ENCODE measurements around the gene IL20. TPM values are rescaled to one million over a fixed set of nuclear protein-coding genes. Genes with fewer than 3 reads are reported as not detected.
A peak's percentile ranks its signal among the peaks of the same experiment; 100 is the strongest.

Gene IL20
- total and polyA plus RNA-seq, 2 experiments from 2014 or later: not detected

GRCh38 chr1:206891412-206891811 is 26.0 kb downstream of the IL20 start:
- WGBS, 2 experiments (ENCODE audit: low coverage in 1 of 2, low lambda C conversion rate in 2 of 2, missing lambda C conversion rate in 2 of 2): 83 to 100% methylated on average over 1 of the region's 1 CpG
- H3K4me3 ChIP-seq: no peak overlapping the region
- peak; percentile 32 for DNase-seq
- no peak for TF ChIP-seq EZH2phosphoT487 (IDR thresholded peaks at IDR 0.05; ENCODE audit: insufficient read depth, low read depth)
- TF ChIP-seq EZH2 (IDR thresholded peaks at IDR 0.05; ENCODE audit: insufficient read depth, poor library complexity, severe bottlenecking): no peak
- H3F3A ChIP-seq (ENCODE audit: insufficient read depth): peaks cover 23% of the 10 kb centered on the region
- no peak overlapping the region for H3K4me2 ChIP-seq (ENCODE audit: unreplicated experiment)
- no peaks in the 10 kb centered on the region for H3K27me3 ChIP-seq (replicated peaks; ENCODE audit: insufficient read depth)
- peaks cover 46% of the 10 kb centered on the region for H3K4me1 ChIP-seq (ENCODE audit: insufficient read depth)
- H4K20me1 ChIP-seq (ENCODE audit: insufficient read depth): no peaks in the 10 kb centered on the region
- peak overlapping the region; percentile 78; the same call in 1 of the 2 replicates for H3K27ac ChIP-seq
- no peaks in the 10 kb centered on the region for H3K9me3 ChIP-seq (ENCODE audit: low read depth)
- H3K79me2 ChIP-seq (ENCODE audit: insufficient read depth): no peaks in the 10 kb centered on the region
- in situ Hi-C loops (cut with MboI): no loop called here
- H3K9me2 ChIP-seq (ENCODE audit: insufficient read depth): no peaks in the 10 kb centered on the region
- no peaks in the 10 kb centered on the region for H3K36me3 ChIP-seq (ENCODE audit: low read depth)
- H2AFZ ChIP-seq: no peak overlapping the region
- H3K9ac ChIP-seq: peak overlapping the region; percentile 57; the same call in 1 of the 2 replicates

- Histone ChIP-seq H3K9me3 (ENCODE audit: low read depth) (no peaks in the 10 kb centered on the region), H3F3A (ENCODE audit: insufficient read depth) (peaks cover 28% of the 10 kb centered on the region), H3K27me3 (replicated peaks; ENCODE audit: insufficient read depth) (no peaks in the 10 kb centered on the region), H3K9me2 (ENCODE audit: insufficient read depth) (no peaks in the 10 kb centered on the region), H3K9ac (0 out of 2 replicates have a peak overlapping the region, but pooled peaks have one; percentile 10), H4K20me1 (ENCODE audit: insufficient read depth) (no peaks in the 10 kb centered on the region), H3K27ac (peak overlapping the region; percentile 49), H2AFZ (no peak overlapping the region), H3K4me1 (ENCODE audit: insufficient read depth) (peaks cover 56% of the 10 kb centered on the region), H3K36me3 (ENCODE audit: low read depth) (no peaks in the 10 kb centered on the region), H3K79me2 (ENCODE audit: insufficient read depth) (no peaks in the 10 kb centered on the region), H3K4me3 (no peak overlapping the region), H3K4me2 (ENCODE audit: unreplicated experiment) (peak overlapping the region; percentile 22)
- WGBS, 2 experiments (ENCODE audit: low coverage in 1 of 2, low lambda C conversion rate in 2 of 2, missing lambda C conversion rate in 2 of 2): 56 to 58% methylated on average over 3 of the region's 3 CpGs
- TF ChIP-seq EZH2phosphoT487 (IDR thresholded peaks at IDR 0.05; ENCODE audit: insufficient read depth, low read depth) (no peak), EZH2 (IDR thresholded peaks at IDR 0.05; ENCODE audit: insufficient read depth, poor library complexity, severe bottlenecking) (no peak)
- in situ Hi-C loops (cut with MboI): no loop called here
- peak; percentile 75 for DNase-seq
These were observed 27.0 kb downstream of the IL20 start for GRCh38 chr1:206892351-206892984.

- Histone ChIP-seq H3K27ac (no peak overlapping the region), H4K20me1 (ENCODE audit: insufficient read depth) (no peaks in the 10 kb centered on the region), H3K9me3 (ENCODE audit: low read depth) (no peaks in the 10 kb centered on the region), H3K36me3 (ENCODE audit: low read depth) (no peaks in the 10 kb centered on the region), H3K4me3 (no peak overlapping the region), H2AFZ (no peak overlapping the region), H3K9ac (no peak overlapping the region), H3K27me3 (replicated peaks; ENCODE audit: insufficient read depth) (no peaks in the 10 kb centered on the region), H3K4me2 (ENCODE audit: unreplicated experiment) (no peak overlapping the region), H3K79me2 (ENCODE audit: insufficient read depth) (no peaks in the 10 kb centered on the region), H3K4me1 (ENCODE audit: insufficient read depth) (peaks cover 64% of the 10 kb centered on the region), H3K9me2 (ENCODE audit: insufficient read depth) (no peaks in the 10 kb centered on the region), H3F3A (ENCODE audit: insufficient read depth) (peaks cover 31% of the 10 kb centered on the region)
- in situ Hi-C loops (cut with MboI): no loop called here
- no peak for DNase-seq
- WGBS, 2 experiments (ENCODE audit: low coverage in 1 of 2, low lambda C conversion rate in 2 of 2, missing lambda C conversion rate in 2 of 2): 96 to 98% methylated on average over 2 of the region's 2 CpGs
- TF ChIP-seq EZH2 (IDR thresholded peaks at IDR 0.05; ENCODE audit: insufficient read depth, poor library complexity, severe bottlenecking): no peak
- TF ChIP-seq EZH2phosphoT487 (IDR thresholded peaks at IDR 0.05; ENCODE audit: insufficient read depth, low read depth): no peak
These were observed 28.0 kb downstream of the IL20 start for GRCh38 chr1:206893380-206893779.

- in situ Hi-C loops (cut with MboI): no loop called here
- Histone ChIP-seq H3F3A (ENCODE audit: insufficient read depth) (peaks cover 31% of the 10 kb centered on the region), H3K4me1 (ENCODE audit: insufficient read depth) (peaks cover 65% of the 10 kb centered on the region), H3K4me2 (ENCODE audit: unreplicated experiment) (peak overlapping the region; percentile 39), H3K36me3 (ENCODE audit: low read depth) (no peaks in the 10 kb centered on the region), H3K9me2 (ENCODE audit: insufficient read depth) (no peaks in the 10 kb centered on the region), H2AFZ (peak overlapping the region; percentile 12; the same call in 1 of the 2 replicates), H3K4me3 (no peak overlapping the region), H3K27me3 (replicated peaks; ENCODE audit: insufficient read depth) (no peaks in the 10 kb centered on the region), H3K9ac (peak overlapping the region; percentile 64), H3K9me3 (ENCODE audit: low read depth) (no peaks in the 10 kb centered on the region), H3K27ac (peak overlapping the region; percentile 83), H3K79me2 (ENCODE audit: insufficient read depth) (no peaks in the 10 kb centered on the region), H4K20me1 (ENCODE audit: insufficient read depth) (no peaks in the 10 kb centered on the region)
- TF ChIP-seq EZH2 (IDR thresholded peaks at IDR 0.05; ENCODE audit: insufficient read depth, poor library complexity, severe bottlenecking): no peak
- no peak for TF ChIP-seq EZH2phosphoT487 (IDR thresholded peaks at IDR 0.05; ENCODE audit: insufficient read depth, low read depth)
- DNase-seq: no peak
- WGBS, 2 experiments (ENCODE audit: low coverage in 1 of 2, low lambda C conversion rate in 2 of 2, missing lambda C conversion rate in 2 of 2): 72 to 83% methylated on average over 3 of the region's 3 CpGs
These were observed 29.9 kb downstream of the IL20 start for GRCh38 chr1:206895325-206895724.
